Myocyte (in vitro differentiated cells): Measurements from ENCODE around the gene TCP1. TPM values are rescaled to one million over a fixed set of nuclear protein-coding genes. Genes with fewer than 3 reads are reported as not detected.
"Not testable (repeated sequence)": the region's sequence is repeated elsewhere in the genome, so short reads cannot be mapped to it uniquely, and the experiment has no call there.

ENCODE experiments used
- DNase-seq: peaks from one replicate; pipeline ENCODE4 v3.0.0-alpha.2; 2012; ENCODE audit warnings: low read depth
- total RNA-seq: library from RNA; depleted of rRNA; stranded (reverse); fragments of >200 nt; gene quantifications from 2 replicates; pipeline ENCODE4 v1.2.3, GENCODE V29; 2014

Gene TCP1
- total RNA-seq, 1 donor from 2014 or later, result 224 TPM

DNA sequence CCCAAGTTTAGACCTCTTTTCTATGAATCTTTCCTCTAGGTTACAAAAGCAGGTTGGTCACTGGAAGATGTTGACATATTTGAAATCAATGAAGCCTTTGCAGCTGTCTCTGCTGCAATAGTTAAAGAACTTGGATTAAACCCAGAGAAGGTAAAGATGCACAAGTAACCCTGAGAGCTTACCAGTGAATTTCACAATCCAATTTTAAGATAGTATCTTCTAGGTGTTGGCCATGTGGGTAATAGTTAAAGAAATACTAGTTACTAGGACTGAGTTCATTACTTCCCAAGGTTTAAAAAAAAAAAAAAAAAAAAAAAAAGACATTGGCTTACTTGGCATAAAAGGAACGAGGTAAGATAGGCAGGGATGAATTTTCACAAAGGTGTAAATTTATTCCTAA, 11.3 kb downstream of the TCP1 start:
- DNase-seq, result no peak

DNA sequence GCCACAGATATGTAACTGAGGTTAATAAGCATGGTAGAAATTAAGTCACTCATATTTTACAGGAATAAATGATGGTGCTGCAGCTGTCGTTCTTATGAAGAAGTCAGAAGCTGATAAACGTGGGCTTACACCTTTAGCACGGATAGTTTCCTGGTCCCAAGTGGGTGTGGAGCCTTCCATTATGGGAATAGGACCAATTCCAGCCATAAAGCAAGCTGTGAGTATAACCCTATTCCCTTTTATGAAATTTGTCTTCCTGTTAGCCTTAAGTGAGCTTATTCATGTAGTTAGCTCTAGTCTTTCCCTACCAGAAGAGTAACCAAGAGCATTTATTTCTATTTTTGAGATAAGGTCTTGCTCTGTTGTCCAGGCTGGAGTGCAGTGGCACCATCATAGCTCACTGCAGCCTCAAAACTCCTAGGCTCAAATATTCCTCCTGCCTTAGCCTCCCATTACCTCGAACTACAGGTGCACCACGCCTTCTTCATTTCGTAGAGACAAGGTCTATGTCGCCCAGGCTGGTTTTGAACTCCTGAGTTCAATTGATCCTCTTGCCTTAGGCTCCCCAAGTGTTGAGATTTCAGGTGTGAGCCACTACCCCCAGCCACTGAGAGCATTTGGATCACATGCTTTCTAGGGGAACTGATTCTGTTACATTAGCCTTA, 12.0 kb downstream of the TCP1 start:
- DNase-seq, result no peak

DNA sequence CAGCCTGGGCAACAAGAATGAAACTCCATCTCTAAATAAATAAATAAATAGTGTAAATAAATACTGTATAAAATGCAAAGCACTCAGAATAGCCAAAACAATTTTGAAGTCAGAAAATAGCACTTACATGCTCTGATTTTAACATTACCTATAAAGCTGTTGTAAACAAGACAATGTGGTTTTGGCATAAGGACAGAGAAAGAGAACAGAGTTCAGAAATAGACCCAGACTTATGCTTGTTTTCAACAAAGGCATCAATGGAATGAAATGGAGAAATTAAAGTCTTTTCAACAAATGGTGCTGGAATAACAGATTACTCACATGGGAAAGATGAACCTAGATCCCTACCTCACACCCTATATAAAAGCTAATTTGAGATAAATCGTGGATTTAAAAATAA, 17.2 kb downstream of the TCP1 start:
- DNase-seq, result no peak

DNA sequence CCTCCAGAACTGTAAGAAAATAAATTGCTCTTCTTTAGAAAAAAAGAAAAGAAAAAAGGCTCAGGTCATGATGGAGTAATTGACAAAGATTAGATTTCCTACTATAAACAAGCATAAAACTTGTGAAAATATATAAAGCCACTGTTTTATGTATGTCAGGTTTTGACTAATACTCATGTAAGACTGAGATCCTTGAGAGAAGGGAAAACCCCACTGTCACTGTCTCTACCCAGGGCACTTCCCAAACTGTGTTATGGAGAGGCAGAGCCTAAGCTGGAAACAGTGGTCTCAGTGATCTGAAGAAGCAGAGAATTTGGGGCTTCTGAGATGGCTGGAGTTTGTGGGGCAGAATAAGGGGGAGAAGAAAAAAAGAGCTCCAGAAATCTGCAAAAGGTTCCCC, 19.9 kb downstream of the TCP1 start:
- no peak for DNase-seq

DNA sequence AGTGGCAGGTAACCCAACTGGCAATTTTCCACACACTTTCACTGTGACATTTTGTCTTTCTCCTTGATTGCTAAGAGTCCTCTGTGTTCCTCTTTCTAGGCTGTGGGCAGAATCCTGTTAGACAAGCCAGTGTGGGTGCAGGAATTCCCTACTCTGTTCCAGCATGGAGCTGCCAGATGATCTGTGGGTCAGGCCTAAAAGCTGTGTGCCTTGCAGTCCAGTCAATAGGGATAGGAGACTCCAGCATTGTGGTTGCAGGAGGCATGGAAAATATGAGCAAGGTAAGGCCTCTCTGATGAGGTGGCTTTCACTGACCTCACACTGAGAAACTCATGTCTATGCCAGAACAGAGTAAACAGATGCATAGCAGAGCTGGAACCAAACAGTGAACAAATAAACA, 22.5 kb downstream of the TCP1 start:
- DNase-seq, result no peak

DNA sequence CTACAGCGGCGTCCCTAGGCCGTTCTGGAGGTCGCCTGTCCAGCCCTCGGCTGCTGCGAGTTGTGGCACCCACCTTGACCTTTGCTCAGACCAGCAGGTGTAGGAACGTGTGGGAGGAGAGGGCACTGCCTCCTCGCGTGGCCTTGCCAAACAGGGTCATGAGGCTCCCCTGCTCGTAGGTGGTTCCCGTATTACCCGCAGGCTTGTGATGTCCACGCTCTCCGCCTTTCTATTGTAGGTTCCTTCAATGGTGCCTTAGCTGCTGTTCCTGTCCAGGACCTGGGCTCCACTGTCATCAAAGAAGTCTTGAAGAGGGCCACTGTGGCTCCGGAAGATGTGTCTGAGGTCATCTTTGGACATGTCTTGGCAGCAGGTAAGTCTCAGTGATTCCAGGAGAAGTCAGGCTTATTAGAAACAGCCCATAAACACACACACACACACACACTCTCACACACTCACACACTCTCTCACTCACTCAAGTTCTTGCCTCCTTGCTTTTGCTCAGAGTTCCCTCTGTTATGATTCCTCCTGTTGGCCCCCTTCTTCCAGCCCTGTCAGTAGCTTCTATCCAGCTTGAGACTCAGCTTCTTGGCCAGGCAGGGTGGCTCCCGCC, 26.6 kb downstream of the TCP1 start:
- no peak for DNase-seq

DNA sequence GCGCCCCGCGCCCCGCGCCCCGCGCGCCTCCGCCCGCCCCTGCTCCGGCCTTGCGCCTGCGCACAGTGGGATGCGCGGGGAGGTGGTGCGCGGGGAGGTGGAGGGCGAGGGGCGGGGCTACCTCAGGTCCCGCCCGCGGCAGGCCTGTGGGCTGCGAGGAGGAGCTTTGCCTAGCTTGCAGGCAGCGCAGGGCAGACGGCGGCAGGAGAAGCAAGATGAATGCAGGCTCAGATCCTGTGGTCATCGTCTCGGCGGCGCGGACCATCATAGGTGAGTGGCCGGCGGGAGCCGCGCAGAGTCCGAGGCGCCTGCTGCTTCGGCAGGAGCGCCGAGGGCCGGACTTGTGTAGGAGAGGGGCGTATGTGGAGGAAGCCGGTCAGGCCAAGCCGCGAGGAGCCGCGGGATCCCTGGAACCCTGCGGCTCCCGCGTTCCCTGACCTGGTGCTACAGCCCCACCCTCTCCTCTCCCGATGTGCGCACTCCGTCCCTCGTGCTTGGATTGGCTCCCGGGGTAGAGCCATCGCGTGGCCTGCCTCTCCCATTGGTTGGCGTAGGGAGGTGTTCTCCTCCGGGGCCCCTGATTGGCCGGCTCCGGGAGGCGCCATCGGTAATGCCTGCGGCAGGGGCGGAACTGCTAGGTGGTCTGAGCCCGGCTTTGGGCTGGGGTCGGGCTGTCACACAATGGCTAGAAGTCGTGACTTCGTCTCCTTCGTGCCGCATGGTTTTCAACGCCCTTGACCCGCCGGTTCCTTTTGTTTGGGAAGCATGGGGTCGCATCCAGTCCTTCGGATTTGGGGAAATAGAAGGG, 27.3 kb downstream of the TCP1 start, which contains the start of gene ACAT2:
ACAT2 (plus strand) TSS at position 173 of the 808 bp plus-strand sequence; CDS start at position 216, 43 bp downstream.
- peak; percentile 97 for DNase-seq

DNA sequence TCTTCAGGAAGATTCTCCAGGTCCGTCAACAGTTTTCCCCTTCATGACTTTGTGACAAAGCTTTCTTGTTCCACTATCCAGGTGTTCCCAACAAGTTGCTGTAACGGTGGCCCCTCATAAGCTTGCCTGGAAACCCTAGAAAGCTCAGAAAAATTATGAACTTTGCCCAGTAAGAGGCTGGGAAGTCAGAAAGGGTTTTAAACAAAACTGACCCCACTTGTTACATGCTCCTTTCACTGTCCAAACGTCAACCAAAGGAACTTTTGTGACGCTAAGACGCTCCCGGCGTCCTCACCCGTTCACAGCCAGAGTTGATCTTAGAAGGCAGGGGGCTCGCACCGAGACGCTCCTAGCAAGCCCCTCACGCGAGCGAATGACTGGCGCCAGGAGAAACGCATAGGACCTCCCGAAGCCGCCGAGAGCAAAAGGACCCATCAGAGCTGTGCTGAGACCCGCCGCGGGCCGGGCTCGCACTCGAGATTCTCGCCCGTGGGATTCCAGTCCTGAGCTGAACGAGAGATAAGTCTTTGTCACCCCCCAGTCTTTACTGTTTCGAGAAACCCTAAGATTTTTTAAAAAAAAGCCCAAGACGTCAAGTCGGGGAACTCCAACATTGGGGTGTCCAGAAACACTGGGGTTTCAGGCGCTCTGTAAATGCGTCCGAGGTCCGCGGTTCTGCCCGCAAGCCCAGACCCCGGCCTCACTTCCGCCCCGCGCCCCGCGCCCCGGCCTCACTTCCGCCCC, 28.1 kb downstream of the TCP1 start:
- DNase-seq, result no peak

DNA sequence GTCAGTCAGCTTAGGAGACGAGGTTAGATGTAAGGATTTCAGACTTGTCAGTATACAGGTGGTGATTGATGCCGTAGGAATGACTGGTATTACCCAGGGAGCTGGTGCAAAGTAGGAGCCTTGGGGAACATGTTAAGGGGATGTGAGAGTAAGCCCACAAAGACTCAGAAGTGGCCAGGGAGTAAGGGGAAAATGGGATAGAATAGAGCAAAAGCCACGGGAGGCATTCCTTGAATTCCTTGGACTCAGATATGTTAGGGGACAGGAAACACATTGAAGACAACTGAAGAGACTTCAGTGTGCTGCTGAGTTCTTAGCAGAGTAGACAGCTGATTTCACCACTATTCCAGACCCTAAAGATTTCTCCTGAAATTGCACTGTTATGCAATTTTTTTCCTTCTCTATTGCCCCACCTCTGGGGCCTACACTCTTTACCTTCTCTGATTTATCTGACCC, 28.8 kb downstream of the TCP1 start:
- DNase-seq, result peak; percentile 36

DNA sequence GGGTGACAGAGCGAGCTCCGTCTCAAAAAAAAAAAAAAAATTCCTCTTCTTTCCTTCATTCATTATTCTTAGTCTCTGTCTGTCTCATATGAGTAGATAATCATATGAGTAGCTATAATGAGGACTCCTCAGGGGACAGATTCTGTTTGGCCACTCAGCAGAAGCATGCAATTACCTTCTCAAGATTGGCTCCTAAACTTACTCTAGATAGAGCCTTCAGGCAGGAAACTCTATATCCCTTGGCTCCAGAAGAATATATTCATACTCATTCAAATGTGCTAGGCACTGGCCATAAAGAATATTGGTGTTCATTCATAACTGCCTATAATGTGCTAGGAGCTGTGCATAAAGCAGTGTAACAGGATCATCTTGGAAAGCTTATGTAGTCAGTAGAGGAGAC, 29.8 kb downstream of the TCP1 start:
- no peak for DNase-seq

DNA sequence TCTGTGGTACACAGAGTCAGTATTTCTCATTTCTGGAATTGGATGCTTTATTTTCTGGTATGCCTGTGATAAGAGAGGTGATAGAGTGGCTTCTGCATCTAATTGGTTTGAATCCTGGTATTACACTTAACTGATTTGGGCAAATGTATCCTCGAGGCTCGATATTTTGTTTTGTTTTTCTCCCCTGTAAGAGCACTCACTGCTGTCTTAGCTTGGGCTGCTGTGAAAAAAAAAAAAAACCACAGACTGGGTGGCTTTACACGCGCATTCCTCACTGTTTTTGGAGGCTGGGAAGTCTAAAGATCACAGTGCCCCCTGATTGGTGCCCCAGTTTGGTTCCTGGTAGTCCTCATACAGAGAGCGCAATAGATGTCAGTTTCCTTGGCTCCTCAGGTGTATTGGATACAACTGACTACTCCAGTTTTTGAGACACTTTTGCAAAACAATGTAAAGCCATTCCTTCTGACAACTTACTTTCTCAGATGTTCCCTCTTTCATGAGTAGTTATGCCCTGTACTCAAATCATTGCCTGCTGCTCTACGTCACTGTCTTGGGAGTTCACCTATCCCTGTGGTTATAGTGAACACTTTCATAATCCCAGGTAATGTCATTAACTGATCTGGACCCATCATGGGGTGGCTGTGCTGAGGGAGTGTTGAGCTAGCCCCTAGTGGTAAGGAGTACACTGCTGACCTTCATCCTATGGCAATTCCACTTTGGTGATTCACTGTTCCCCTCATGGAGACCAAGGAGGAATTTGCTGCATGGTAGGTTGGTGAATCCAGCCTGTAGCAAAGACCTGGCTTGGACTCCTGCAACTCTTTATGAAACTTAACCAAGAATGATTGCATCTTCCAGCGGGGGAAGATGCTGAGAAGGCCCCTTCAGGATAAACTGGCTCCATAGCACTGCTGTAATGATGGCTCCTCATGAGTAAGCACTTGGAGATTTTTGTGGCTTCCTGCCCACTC, 31.1 kb downstream of the TCP1 start:
- DNase-seq, result no peak

DNA sequence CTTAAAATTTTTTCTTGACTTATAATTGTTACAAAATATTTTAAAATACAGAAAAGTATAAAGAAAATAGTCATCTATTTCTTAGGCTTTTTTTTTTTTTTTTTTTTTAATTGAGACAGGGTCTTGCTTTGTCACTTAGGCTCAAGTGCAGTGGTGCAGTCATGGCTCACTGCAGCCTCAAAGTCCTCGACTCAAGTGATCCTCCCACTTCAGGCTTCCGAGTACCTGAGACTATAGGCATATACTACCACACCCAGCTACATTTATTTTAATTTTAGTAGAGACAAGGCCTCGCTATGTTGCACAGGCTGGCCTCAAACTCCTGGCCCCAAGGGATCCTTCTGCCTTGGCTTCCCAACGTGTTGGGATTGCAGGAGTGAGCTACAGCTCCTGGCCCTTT, 32.9 kb downstream of the TCP1 start:
- DNase-seq, result no peak

DNA sequence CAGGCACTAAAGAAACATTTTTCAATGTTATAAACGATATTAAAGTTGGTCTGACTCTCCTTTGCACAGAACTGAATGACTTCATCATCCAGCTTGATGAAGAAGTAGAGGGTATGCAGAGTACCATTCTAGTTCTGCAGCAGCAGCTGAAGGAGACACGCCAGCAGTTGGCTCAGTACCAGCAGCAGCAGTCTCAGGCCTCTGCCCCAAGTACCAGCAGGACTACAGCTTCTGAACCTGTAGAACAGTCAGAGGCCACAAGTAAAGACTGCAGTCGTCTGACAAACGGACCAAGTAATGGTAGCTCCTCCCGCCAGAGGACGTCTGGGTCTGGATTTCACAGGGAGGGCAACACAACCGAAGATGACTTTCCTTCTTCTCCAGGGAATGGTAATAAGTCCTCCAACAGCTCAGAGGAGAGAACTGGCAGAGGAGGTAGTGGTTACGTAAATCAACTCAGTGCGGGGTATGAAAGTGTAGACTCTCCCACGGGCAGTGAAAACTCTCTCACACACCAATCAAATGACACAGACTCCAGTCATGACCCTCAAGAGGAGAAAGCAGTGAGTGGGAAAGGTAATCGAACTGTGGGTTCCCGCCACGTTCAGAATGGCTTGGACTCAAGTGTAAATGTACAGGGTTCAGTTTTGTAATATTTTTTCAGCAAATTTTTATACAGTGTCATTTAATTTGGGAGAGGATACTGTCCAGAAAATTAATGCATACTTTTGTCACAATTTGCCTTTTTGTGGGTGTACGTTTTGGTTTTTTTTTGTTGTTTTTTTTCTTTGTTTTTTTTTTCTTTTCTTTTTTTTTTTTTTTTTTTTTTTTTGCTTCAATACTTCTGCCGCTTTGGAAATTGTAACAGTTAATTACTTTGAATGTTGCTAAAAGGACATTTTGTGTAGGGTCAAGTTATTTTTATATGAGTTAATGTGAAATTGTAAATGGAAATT, 34.2 kb downstream of the TCP1 start:
- peak; percentile 50 for DNase-seq

DNA sequence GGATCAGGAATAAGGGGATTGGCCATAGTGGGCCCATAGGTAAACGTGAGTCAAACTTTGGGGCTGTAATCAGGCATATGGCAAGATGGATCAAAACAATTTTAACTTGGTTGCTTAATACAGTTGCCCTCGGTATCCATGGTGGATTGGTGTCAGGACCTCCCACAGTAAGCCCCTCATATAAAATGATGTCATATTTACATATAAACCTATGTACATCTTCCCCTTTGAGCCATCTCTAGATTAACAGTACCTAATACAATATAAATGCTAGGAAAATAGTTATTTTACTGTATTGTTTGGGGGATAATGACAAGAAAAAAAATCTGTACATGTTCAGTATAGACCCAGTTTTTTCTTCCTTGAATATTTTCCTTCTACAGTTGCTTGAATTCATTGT, 35.0 kb downstream of the TCP1 start:
- no peak for DNase-seq

DNA sequence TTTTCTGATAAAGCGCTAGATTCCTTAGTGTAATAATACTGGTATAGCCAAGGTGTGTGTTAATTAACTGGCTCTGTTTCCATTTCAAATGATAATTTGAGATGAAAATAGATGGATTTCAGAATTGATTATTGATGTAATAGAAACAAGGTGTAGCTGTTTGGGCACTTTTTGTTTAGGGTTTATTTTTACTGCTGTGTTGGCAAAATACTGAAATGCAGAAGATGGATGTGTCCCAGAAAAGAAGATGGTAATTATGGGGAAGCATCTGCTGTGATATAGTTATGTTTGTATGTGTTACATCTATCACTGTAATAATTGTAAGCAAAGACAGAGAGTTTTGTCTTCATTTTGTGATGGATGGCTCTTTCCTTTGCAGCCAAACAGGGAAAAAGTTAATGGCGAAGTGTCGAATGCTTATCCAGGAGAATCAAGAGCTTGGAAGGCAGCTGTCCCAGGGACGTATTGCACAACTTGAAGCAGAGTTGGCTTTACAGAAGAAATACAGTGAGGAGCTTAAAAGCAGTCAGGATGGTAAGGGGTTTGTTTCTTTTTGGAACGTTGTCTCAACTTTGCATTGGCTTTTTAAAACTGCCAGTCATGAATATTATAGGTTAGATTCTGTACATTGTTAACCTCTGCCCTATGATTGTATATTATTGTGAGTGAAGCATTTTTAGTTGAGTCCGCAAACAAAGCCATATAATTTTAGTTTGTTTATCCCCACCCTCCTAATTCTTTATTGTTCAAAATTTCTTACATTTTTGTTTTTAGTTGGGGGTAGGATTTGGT, 36.1 kb downstream of the TCP1 start:
- no peak for DNase-seq

DNA sequence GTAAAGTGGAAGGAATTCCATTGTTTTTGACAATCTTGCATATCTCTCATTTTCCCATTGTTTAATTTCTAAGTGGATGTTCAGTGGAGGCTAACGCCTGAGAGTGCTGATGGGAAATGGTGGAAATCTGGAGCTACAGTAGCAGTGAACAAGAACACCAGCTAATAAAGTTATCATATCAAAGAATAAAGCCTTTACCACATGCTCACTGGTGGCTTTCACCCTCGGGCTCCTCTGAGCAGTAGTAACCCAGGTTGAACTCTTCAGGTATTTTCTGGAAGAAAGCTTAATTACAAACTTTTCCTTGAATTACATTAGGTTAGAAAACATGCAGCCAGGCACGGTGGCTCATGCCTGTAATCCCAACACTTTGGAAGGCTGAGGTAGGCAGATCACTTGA, 38.0 kb downstream of the TCP1 start:
- DNase-seq, result no peak

DNA sequence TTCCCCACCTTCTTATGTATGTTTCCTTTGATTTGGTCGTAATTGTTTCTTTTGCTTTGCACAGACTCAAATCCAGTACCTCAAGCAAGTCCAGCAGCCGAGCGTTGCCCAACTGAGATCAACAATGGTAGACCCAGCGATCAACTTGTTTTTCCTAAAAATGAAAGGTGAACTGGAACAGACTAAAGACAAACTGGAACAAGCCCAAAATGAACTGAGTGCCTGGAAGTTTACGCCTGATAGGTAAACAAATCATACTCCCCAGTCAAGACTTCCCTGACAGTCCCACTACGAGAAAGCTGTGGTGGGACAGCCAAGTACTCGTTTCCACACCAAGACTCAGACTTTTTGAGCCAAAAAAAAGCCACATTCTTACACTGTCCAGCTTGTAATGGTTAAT, 41.3 kb downstream of the TCP1 start:
- not testable (repeated sequence) for DNase-seq

DNA sequence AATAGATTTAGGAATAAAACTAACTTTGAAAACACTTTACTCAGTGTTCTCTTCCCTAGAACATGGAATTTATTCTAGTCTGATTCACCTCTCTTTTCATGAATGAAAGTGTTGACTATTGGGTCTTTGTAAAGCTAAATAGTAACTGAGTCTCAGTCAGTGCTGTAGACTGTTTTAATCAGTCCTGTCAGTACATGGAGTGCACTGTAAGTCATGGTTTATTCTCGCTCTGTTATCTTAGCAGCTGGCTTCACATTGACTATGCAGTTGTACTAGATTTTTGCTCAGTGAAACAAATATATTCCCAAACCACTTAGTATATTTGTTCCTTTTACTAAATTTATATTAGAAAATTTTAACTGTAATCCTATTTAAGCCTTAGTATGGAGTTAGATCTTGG, 42.6 kb downstream of the TCP1 start:
- DNase-seq, result no peak
